K562 (cell line): ENCODE data around the gene AGAP3. TPM values are rescaled to one million over a fixed set of nuclear protein-coding genes. Genes with fewer than 3 reads are reported as not detected.
A peak's percentile ranks its signal among the peaks of the same experiment; 100 is the strongest.

Experiments used
- ATAC-seq: fragments of 200-7000 bp; cut with Tn5 transposase; 3 replicates; pipeline ENCODE4 v1.9.1; 2020; ENCODE audit warnings: moderate library complexity
- BruUV-seq: library from RNA; stranded (reverse); fragments of 400-500 nt; replicated peaks from 2 replicates; lab custom pipeline; 2021; lab: Mats Ljungman, UMichigan
- CTCF ChIA-PET: fragments of 300-600 bp; formaldehyde crosslinking; extraction: SDS; loops from one replicate; lab custom pipeline; 2021; ENCODE audit warnings: low intra/inter-chr PET ratio; lab: Yijun Ruan, JAX
- POLR2A ChIA-PET: fragments of 300-600, 350-650 bp; sonication (Branson Sonifier 250); formaldehyde crosslinking; extraction: SDS; loops from one replicate; lab custom pipeline; 2021; ENCODE audit warnings: antibody characterized with exemption, inconsistent platforms; lab: Yijun Ruan, JAX
- DNase-seq, 4 experiments: peaks; one replicate each; pipeline versions ENCODE4 v3.0.0 to v3.0.0-alpha.2; 2011 to 2018; ENCODE audit warnings: low spot score in 3 of 4, mixed read lengths in 3 of 4; ENCODE audit errors: extremely low read depth in 1 of 4
- FAIRE-seq: peaks from 2 replicates; lab custom pipeline; 2011; peaks lifted over from hg19 to GRCh38; lab: Jason Lieb, UNC
- H2AFZ ChIP-seq: 2 replicates; pipeline ENCODE4 v1.6.0; 2011; ENCODE audit warnings: low read depth, low read length, control low read depth, inconsistent platforms
- H3K27ac ChIP-seq: fragments of 200-600 bp; 3 replicates; pipeline ENCODE4 v1.8.0; 2011; ENCODE audit warnings: low read depth, mild to moderate bottlenecking, control low read depth, inconsistent platforms, low read length, moderate library complexity, mixed read lengths; ENCODE audit errors: extremely low read depth
- H3K27me3 ChIP-seq, 2 experiments: fragments of 300-600 bp in 1 of 2; 2 replicates in 1 of 2; 3 replicates in 1 of 2; pipeline versions ENCODE4 v1.6.0 to v1.8.0; 2011; ENCODE audit warnings: inconsistent platforms in 2 of 2, low read length in 2 of 2, mild to moderate bottlenecking in 1 of 2, mixed read lengths in 1 of 2, moderate library complexity in 1 of 2; ENCODE audit not compliant: control insufficient read depth in 2 of 2, insufficient read depth in 2 of 2
- H3K36me3 ChIP-seq: fragments of 300-600 bp; 3 replicates; pipeline ENCODE4 v1.8.0; 2011; ENCODE audit warnings: mild to moderate bottlenecking, low read length, inconsistent platforms; ENCODE audit not compliant: control insufficient read depth, insufficient read depth
- H3K4me1 ChIP-seq, 2 experiments: fragments of 200-600 bp in 1 of 2; replicated peaks in 1 of 2; 2 replicates in 1 of 2; 3 replicates in 1 of 2; pipeline versions ENCODE4 v1.5.1 to v1.8.0; 2011; ENCODE audit warnings: inconsistent platforms in 2 of 2, low read length in 2 of 2, mild to moderate bottlenecking in 1 of 2, mixed read lengths in 1 of 2, moderate library complexity in 1 of 2; ENCODE audit not compliant: control insufficient read depth in 2 of 2, insufficient read depth in 2 of 2
- H3K4me2 ChIP-seq: 2 replicates; pipeline ENCODE4 v1.6.1; 2011; ENCODE audit warnings: low read length, control low read depth, inconsistent platforms, mixed read lengths; ENCODE audit not compliant: insufficient read depth
- H3K4me3 ChIP-seq: fragments of 200-600 bp; sonication (generic), shearing (Covaris generic); 2 replicates; pipeline ENCODE4 v1.5.1; 2016; ENCODE audit warnings: control low read depth, inconsistent platforms
- H3K79me2 ChIP-seq: fragments of 200-600 bp; 3 replicates; pipeline ENCODE4 v1.8.0; 2011; ENCODE audit warnings: low read length, inconsistent platforms; ENCODE audit not compliant: control insufficient read depth, insufficient read depth
- H3K9ac ChIP-seq, 2 experiments: 2 replicates each; pipeline versions ENCODE4 v1.6.0 to v1.6.1; 2011; ENCODE audit warnings: low read depth in 2 of 2, low read length in 2 of 2, control low read depth in 1 of 2, inconsistent platforms in 1 of 2, mild to moderate bottlenecking in 1 of 2, mixed read lengths in 1 of 2; ENCODE audit not compliant: insufficient read depth in 1 of 2
- H3K9me1 ChIP-seq: one replicate; pipeline ENCODE4 v1.6.0; 2011; ENCODE audit warnings: inconsistent platforms, mild to moderate bottlenecking, low read length, moderate library complexity; ENCODE audit not compliant: control insufficient read depth, insufficient read depth
- H3K9me3 ChIP-seq: replicated peaks from 2 replicates; pipeline ENCODE4 v1.5.1; 2011; ENCODE audit warnings: low read depth, low read length, inconsistent platforms; ENCODE audit not compliant: control insufficient read depth, insufficient read depth
- H4K20me1 ChIP-seq: replicated peaks from 2 replicates; pipeline ENCODE4 v1.6.1; 2011; ENCODE audit warnings: low read length, inconsistent platforms, mixed read lengths; ENCODE audit not compliant: control insufficient read depth, insufficient read depth
- CAMTA2 ChIP-seq: fragments of 250-450 bp; sonication (Bioruptor Pico); conservative IDR thresholded peaks from 2 replicates; pipeline ENCODE4 v1.5.1; 2022
- DNMT1 ChIP-seq: fragments of 450-650 bp; IDR thresholded peaks from 2 replicates; pipeline ENCODE4 v1.6.1; 2016; ENCODE audit warnings: antibody characterized with exemption, mild to moderate bottlenecking
- HMBOX1 ChIP-seq: sonication (generic); IDR thresholded peaks from 2 replicates; pipeline ENCODE4 v1.6.1; 2016
- MEF2A ChIP-seq: IDR thresholded peaks from 2 replicates; pipeline ENCODE4 v1.6.1; 2011; ENCODE audit warnings: low read depth, mild to moderate bottlenecking, low read length, moderate library complexity; ENCODE audit not compliant: control insufficient read depth
- PHF8 ChIP-seq: fragments of 200-600 bp; sonication (generic); IDR thresholded peaks from 2 replicates; pipeline ENCODE4 v1.6.1; 2012; ENCODE audit warnings: mixed run types, mild to moderate bottlenecking, inconsistent platforms, low read length, moderate library complexity, borderline replicate concordance
- PKNOX1 ChIP-seq: fragments of 450-650 bp; IDR thresholded peaks from 2 replicates; pipeline ENCODE4 v1.6.1; 2016
- POLR2AphosphoS2 ChIP-seq: IDR thresholded peaks from 2 replicates; pipeline ENCODE4 v1.6.1; 2012; ENCODE audit warnings: low read length, improper control_type of control experiment
- POLR2H ChIP-seq: IDR thresholded peaks from 2 replicates; pipeline ENCODE4 v1.6.1; 2016; ENCODE audit warnings: missing genetic modification characterization, low read depth, mild to moderate bottlenecking, control low read depth, missing compliant biosample characterization, moderate library complexity
- SLC30A9 ChIP-seq: fragments of 250-450 bp; sonication (Bioruptor Pico); IDR thresholded peaks from 2 replicates; pipeline ENCODE4 v1.8.0; 2022; ENCODE audit warnings: mild to moderate bottlenecking, moderate library complexity
- TAF1 ChIP-seq: IDR thresholded peaks from 2 replicates; pipeline ENCODE4 v1.6.1; 2011; ENCODE audit warnings: mild to moderate bottlenecking, low read length, moderate library complexity; ENCODE audit not compliant: insufficient read depth, control insufficient read depth, severe bottlenecking; ENCODE audit errors: extremely low read depth
- ZNF140 ChIP-seq: fragments of 250-450 bp; sonication (Bioruptor Pico); IDR thresholded peaks from 2 replicates; pipeline ENCODE4 v1.8.0; 2021; ENCODE audit warnings: moderate library complexity, mild to moderate bottlenecking, inconsistent platforms
- ZNF79 ChIP-seq: fragments of 250-450 bp; sonication (Bioruptor Pico); IDR thresholded peaks from 2 replicates; pipeline ENCODE4 v1.4.0; 2020; ENCODE audit warnings: low read depth, mild to moderate bottlenecking, moderate library complexity
- WGBS: fragments of 100-300 bp; shearing (Covaris generic); methylation state at CpG from one replicate; pipeline ENCODE4 v1.1.6; 2016; ENCODE audit warnings: low coverage, mixed read lengths; ENCODE audit not compliant: insufficient coverage; ENCODE audit errors: missing lambda C conversion rate; 5-methylcytosine and 5-hydroxymethylcytosine counted together
- in situ Hi-C: fragments of 300-500 bp; cut with MboI; formaldehyde crosslinking; loops from 4 replicates; pipeline ENCODE4 v1.15.0; 2018; ENCODE audit warnings: inconsistent platforms, mixed read lengths
- intact Hi-C: fragments of 100-400 bp; cut with micrococcal nuclease; formaldehyde crosslinking; loops from 2 replicates; pipeline ENCODE4 v1.14.2; 2022
- polyA plus RNA-seq, 8 experiments: library from polyadenylated mRNA; depleted of rRNA in 4 of 8; stranded (reverse) in 5 of 8; unstranded in 3 of 8; fragments of >200 nt; fragmentation: Nextera tagmentation in 2 of 8; fragmentation: Illumina TruSeq in 1 of 8; extraction: Ambion mirVana in 2 of 8; extraction: Trizol in 1 of 8; gene quantifications; 2 replicates each; pipeline versions ENCODE4 v1.2.1 to v1.2.3, GENCODE V29; 2011 to 2014; ENCODE audit warnings: inconsistent platforms in 1 of 8, missing spikeins in 1 of 8
- total RNA-seq, 7 experiments: library from RNA; depleted of rRNA in 6 of 7; stranded (reverse); fragments of >200 nt in 6 of 7; fragmentation: Illumina TruSeq in 2 of 7; extraction: Trizol in 2 of 7; gene quantifications; 2 replicates each; pipeline versions ENCODE4 v1.2.1 to v1.2.3, GENCODE V29; 2011 to 2021; ENCODE audit warnings: low replicate concordance in 1 of 7
- TF ChIP-seq, protein P1 (sequence below), 2 experiments: IDR thresholded peaks in 1 of 2; conservative IDR thresholded peaks in 1 of 2; 2 replicates each; pipeline ENCODE4 v1.6.1; 2016; ENCODE audit warnings: low read depth in 2 of 2, mild to moderate bottlenecking in 1 of 2, missing compliant biosample characterization in 1 of 2, missing genetic modification characterization in 1 of 2, moderate library complexity in 1 of 2

AGAP3 gene
- total and polyA plus RNA-seq, 9 of the 15 experiments (the other 6 are each of a cell fraction or from before 2014, with no cell fraction given), result 3.4 to 208 (median 62.2) TPM

DNA sequence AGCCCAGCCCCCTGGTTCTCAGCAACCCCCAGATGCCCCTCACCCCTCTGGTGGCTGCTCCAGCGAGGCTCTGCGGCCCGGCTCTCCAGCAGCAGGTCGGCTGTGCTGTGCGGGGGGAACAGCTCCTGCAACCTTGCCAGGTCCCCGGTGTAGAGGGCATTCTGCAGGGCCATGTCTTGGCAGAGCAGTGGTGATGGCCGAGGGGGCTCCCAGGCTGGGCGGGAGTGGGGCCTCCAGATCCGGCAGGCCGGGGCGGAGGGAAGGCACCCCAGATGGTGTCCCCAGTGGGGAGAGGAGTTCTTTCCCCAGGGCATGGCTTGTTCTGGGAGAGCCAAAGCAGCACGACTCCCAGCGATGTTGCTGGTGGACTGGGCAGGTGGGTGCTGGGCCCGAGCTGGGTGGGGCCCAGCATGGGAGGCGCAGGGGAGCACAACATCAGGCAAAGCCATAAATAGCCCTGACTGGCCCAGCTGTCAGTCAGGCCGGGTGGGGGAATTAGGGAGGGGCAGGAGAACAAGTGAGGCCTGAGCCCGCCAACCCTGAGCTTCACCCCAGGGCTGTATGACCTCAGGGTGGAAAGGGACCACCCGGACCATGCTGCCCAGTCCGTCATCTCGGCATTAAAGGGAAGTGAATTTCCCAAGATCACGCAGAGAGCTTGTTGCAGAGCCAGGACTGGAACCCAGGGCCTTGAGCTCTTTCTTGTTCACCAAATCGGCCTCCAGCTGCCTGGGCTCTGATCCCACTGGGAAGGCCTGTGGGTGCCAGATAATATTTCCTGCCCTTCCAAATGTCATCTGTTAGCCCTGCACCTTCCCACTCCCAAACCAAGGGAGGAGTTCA lies 101.4 kb downstream of the AGAP3 start:
- H3K36me3 ChIP-seq, result no peaks in the 10 kb centered on the region
- no peaks in the 10 kb centered on the region; the same call in 1 of the 2 replicates for H3K9me3 ChIP-seq
- H3K27ac ChIP-seq, result no peak overlapping the region
- ChIA-PET CTCF (no interaction called here), POLR2A (interaction anchor here (0.7 to 1.2 kb wide), 4 partner anchors 8 to 42 kb away, joined by 3 to 4 read pairs (median 3); no protein-coding TSS in a partner anchor)
- no peaks in the 10 kb centered on the region; the same call in 1 of the 2 replicates for H4K20me1 ChIP-seq
- peaks cover 61 to 68% of the 10 kb centered on the region in 2 experiments for H3K27me3 ChIP-seq
- H2AFZ ChIP-seq, result no peak overlapping the region
- H3K79me2 ChIP-seq, result no peaks in the 10 kb centered on the region
- H3K4me3 ChIP-seq, result no peak overlapping the region
- H3K4me1 ChIP-seq, result peaks cover 0 to 19% of the 10 kb centered on the region in 2 experiments; a peak in 2 of 5 replicates
- no peak for TF ChIP-seq CAMTA2 (CRISPR knock-in tag)
- no peak for TF ChIP-seq TAF1
- no peak for TF ChIP-seq DNMT1
- TF ChIP-seq ZNF140 (CRISPR knock-in tag), result no peak
- TF ChIP-seq, protein P1, sequence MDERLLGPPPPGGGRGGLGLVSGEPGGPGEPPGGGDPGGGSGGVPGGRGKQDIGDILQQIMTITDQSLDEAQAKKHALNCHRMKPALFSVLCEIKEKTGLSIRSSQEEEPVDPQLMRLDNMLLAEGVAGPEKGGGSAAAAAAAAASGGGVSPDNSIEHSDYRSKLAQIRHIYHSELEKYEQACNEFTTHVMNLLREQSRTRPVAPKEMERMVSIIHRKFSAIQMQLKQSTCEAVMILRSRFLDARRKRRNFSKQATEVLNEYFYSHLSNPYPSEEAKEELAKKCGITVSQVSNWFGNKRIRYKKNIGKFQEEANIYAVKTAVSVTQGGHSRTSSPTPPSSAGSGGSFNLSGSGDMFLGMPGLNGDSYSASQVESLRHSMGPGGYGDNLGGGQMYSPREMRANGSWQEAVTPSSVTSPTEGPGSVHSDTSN (CRISPR knock-in tag; IDR thresholded peaks at IDR 0.05; ENCODE audit: low read depth), result no peak
- TF ChIP-seq, protein P1 (tag; conservative IDR thresholded peaks at IDR 0.05; ENCODE audit: low read depth), result peak; percentile 39; the same call in 1 of the 2 replicates
- TF ChIP-seq SLC30A9 (CRISPR knock-in tag), result no peak
- TF ChIP-seq MEF2A, result 0 out of 2 replicates have a peak, but pooled peaks have one; percentile 23
- TF ChIP-seq HMBOX1, result no peak
- no peak for TF ChIP-seq POLR2H (tag)
- peak; percentile 82 for TF ChIP-seq PKNOX1
- TF ChIP-seq ZNF79 (CRISPR knock-in tag), result no peak
- TF ChIP-seq PHF8, result no peak
- no peak for TF ChIP-seq POLR2AphosphoS2
- FAIRE-seq (no peak), ATAC-seq (peak; percentile 32), DNase-seq (no peak)
- 11% methylated on average over 22 of the region's 22 CpGs for WGBS
- intact Hi-C loops, result no loop called here
- no peaks in the 10 kb centered on the region for H3K9me1 ChIP-seq
- in situ Hi-C loops, result no loop called here
- no TSS peak for BruUV-seq
- no peak overlapping the region for H3K4me2 ChIP-seq
- peak overlapping the region in 1 of 2 experiments; percentile 15; a peak in 1 of 4 replicates for H3K9ac ChIP-seq
